K562 (cell line): ENCODE results near the gene SORCS2. TPM values are rescaled to one million over a fixed set of nuclear protein-coding genes. Genes with fewer than 3 reads are reported as not detected.
A peak's percentile ranks its signal among the peaks of the same experiment; 100 is the strongest.

ENCODE experiments used
- ATAC-seq: fragments of 200-7000 bp; cut with Tn5 transposase; 3 replicates; pipeline ENCODE4 v1.9.1; 2020; ENCODE audit warnings: moderate library complexity
- BruUV-seq: library from RNA; stranded (reverse); fragments of 400-500 nt; replicated peaks from 2 replicates; lab custom pipeline; 2021; lab: Mats Ljungman, UMichigan
- CTCF ChIA-PET: fragments of 300-600 bp; formaldehyde crosslinking; extraction: SDS; loops from one replicate; lab custom pipeline; 2021; ENCODE audit warnings: low intra/inter-chr PET ratio; lab: Yijun Ruan, JAX
- POLR2A ChIA-PET: fragments of 300-600, 350-650 bp; sonication (Branson Sonifier 250); formaldehyde crosslinking; extraction: SDS; loops from one replicate; lab custom pipeline; 2021; ENCODE audit warnings: antibody characterized with exemption, inconsistent platforms; lab: Yijun Ruan, JAX
- DNase-seq, 4 experiments: peaks; one replicate each; pipeline versions ENCODE4 v3.0.0 to v3.0.0-alpha.2; 2011 to 2018; ENCODE audit warnings: low spot score in 3 of 4, mixed read lengths in 3 of 4; ENCODE audit errors: extremely low read depth in 1 of 4
- FAIRE-seq: peaks from 2 replicates; lab custom pipeline; 2011; peaks lifted over from hg19 to GRCh38; lab: Jason Lieb, UNC
- H2AFZ ChIP-seq: 2 replicates; pipeline ENCODE4 v1.6.0; 2011; ENCODE audit warnings: low read depth, low read length, control low read depth, inconsistent platforms
- H3K27ac ChIP-seq: fragments of 200-600 bp; 3 replicates; pipeline ENCODE4 v1.8.0; 2011; ENCODE audit warnings: low read depth, mild to moderate bottlenecking, control low read depth, inconsistent platforms, low read length, moderate library complexity, mixed read lengths; ENCODE audit errors: extremely low read depth
- H3K27me3 ChIP-seq, 2 experiments: fragments of 300-600 bp in 1 of 2; 2 replicates in 1 of 2; 3 replicates in 1 of 2; pipeline versions ENCODE4 v1.6.0 to v1.8.0; 2011; ENCODE audit warnings: inconsistent platforms in 2 of 2, low read length in 2 of 2, mild to moderate bottlenecking in 1 of 2, mixed read lengths in 1 of 2, moderate library complexity in 1 of 2; ENCODE audit not compliant: control insufficient read depth in 2 of 2, insufficient read depth in 2 of 2
- H3K36me3 ChIP-seq: fragments of 300-600 bp; 3 replicates; pipeline ENCODE4 v1.8.0; 2011; ENCODE audit warnings: mild to moderate bottlenecking, low read length, inconsistent platforms; ENCODE audit not compliant: control insufficient read depth, insufficient read depth
- H3K4me1 ChIP-seq, 2 experiments: fragments of 200-600 bp in 1 of 2; replicated peaks in 1 of 2; 2 replicates in 1 of 2; 3 replicates in 1 of 2; pipeline versions ENCODE4 v1.5.1 to v1.8.0; 2011; ENCODE audit warnings: inconsistent platforms in 2 of 2, low read length in 2 of 2, mild to moderate bottlenecking in 1 of 2, mixed read lengths in 1 of 2, moderate library complexity in 1 of 2; ENCODE audit not compliant: control insufficient read depth in 2 of 2, insufficient read depth in 2 of 2
- H3K4me2 ChIP-seq: 2 replicates; pipeline ENCODE4 v1.6.1; 2011; ENCODE audit warnings: low read length, control low read depth, inconsistent platforms, mixed read lengths; ENCODE audit not compliant: insufficient read depth
- H3K4me3 ChIP-seq: fragments of 200-600 bp; sonication (generic), shearing (Covaris generic); 2 replicates; pipeline ENCODE4 v1.5.1; 2016; ENCODE audit warnings: control low read depth, inconsistent platforms
- H3K79me2 ChIP-seq: fragments of 200-600 bp; 3 replicates; pipeline ENCODE4 v1.8.0; 2011; ENCODE audit warnings: low read length, inconsistent platforms; ENCODE audit not compliant: control insufficient read depth, insufficient read depth
- H3K9ac ChIP-seq, 2 experiments: 2 replicates each; pipeline versions ENCODE4 v1.6.0 to v1.6.1; 2011; ENCODE audit warnings: low read depth in 2 of 2, low read length in 2 of 2, control low read depth in 1 of 2, inconsistent platforms in 1 of 2, mild to moderate bottlenecking in 1 of 2, mixed read lengths in 1 of 2; ENCODE audit not compliant: insufficient read depth in 1 of 2
- H3K9me1 ChIP-seq: one replicate; pipeline ENCODE4 v1.6.0; 2011; ENCODE audit warnings: inconsistent platforms, mild to moderate bottlenecking, low read length, moderate library complexity; ENCODE audit not compliant: control insufficient read depth, insufficient read depth
- H3K9me3 ChIP-seq: replicated peaks from 2 replicates; pipeline ENCODE4 v1.5.1; 2011; ENCODE audit warnings: low read depth, low read length, inconsistent platforms; ENCODE audit not compliant: control insufficient read depth, insufficient read depth
- H4K20me1 ChIP-seq: replicated peaks from 2 replicates; pipeline ENCODE4 v1.6.1; 2011; ENCODE audit warnings: low read length, inconsistent platforms, mixed read lengths; ENCODE audit not compliant: control insufficient read depth, insufficient read depth
- DPF2 ChIP-seq: fragments of 450-650 bp; IDR thresholded peaks from 2 replicates; pipeline ENCODE4 v1.6.1; 2016
- RBM25 ChIP-seq: fragments of 200-400 bp; formaldehyde crosslinking; IDR thresholded peaks from 2 replicates; pipeline ENCODE4 v1.6.1; 2018; ENCODE audit warnings: low read length, low read depth, moderate library complexity; ENCODE audit not compliant: severe bottlenecking
- ZNF12 ChIP-seq: sonication (generic); formaldehyde crosslinking; IDR thresholded peaks from 2 replicates; pipeline ENCODE4 v1.4.0; 2020; ENCODE audit warnings: mild to moderate bottlenecking, missing genetic modification reagents
- ZNF76 ChIP-seq: fragments of 250-450 bp; sonication (Bioruptor Pico); IDR thresholded peaks from 2 replicates; pipeline ENCODE4 v1.4.0; 2020; ENCODE audit warnings: mild to moderate bottlenecking, moderate library complexity, borderline replicate concordance
- WGBS: fragments of 100-300 bp; shearing (Covaris generic); methylation state at CpG from one replicate; pipeline ENCODE4 v1.1.6; 2016; ENCODE audit warnings: low coverage, mixed read lengths; ENCODE audit not compliant: insufficient coverage; ENCODE audit errors: missing lambda C conversion rate; 5-methylcytosine and 5-hydroxymethylcytosine counted together
- in situ Hi-C: fragments of 300-500 bp; cut with MboI; formaldehyde crosslinking; loops from 4 replicates; pipeline ENCODE4 v1.15.0; 2018; ENCODE audit warnings: inconsistent platforms, mixed read lengths
- intact Hi-C: fragments of 100-400 bp; cut with micrococcal nuclease; formaldehyde crosslinking; loops from 2 replicates; pipeline ENCODE4 v1.14.2; 2022
- polyA plus RNA-seq, 8 experiments: library from polyadenylated mRNA; depleted of rRNA in 4 of 8; stranded (reverse) in 5 of 8; unstranded in 3 of 8; fragments of >200 nt; fragmentation: Nextera tagmentation in 2 of 8; fragmentation: Illumina TruSeq in 1 of 8; extraction: Ambion mirVana in 2 of 8; extraction: Trizol in 1 of 8; gene quantifications; 2 replicates each; pipeline versions ENCODE4 v1.2.1 to v1.2.3, GENCODE V29; 2011 to 2014; ENCODE audit warnings: inconsistent platforms in 1 of 8, missing spikeins in 1 of 8
- total RNA-seq, 7 experiments: library from RNA; depleted of rRNA in 6 of 7; stranded (reverse); fragments of >200 nt in 6 of 7; fragmentation: Illumina TruSeq in 2 of 7; extraction: Trizol in 2 of 7; gene quantifications; 2 replicates each; pipeline versions ENCODE4 v1.2.1 to v1.2.3, GENCODE V29; 2011 to 2021; ENCODE audit warnings: low replicate concordance in 1 of 7
- TF ChIP-seq, protein P1 (sequence below): sonication (generic); formaldehyde crosslinking; IDR thresholded peaks from 2 replicates; pipeline ENCODE4 v1.8.0; 2022; ENCODE audit warnings: missing genetic modification reagents, mild to moderate bottlenecking, borderline replicate concordance
- TF ChIP-seq, protein P2 (sequence below), 3 experiments: fragments of 200-800 bp in 1 of 3; fragments of 250-450 bp in 1 of 3; fragments of 450-650 bp in 1 of 3; sonication (Bioruptor Pico) in 1 of 3; sonication (Bioruptor generic) in 1 of 3; formaldehyde crosslinking in 1 of 3; IDR thresholded peaks; 2 replicates each; pipeline versions ENCODE4 v1.6.1 to v1.8.0; 2016 to 2022; ENCODE audit warnings: mild to moderate bottlenecking in 2 of 3, missing genetic modification characterization in 2 of 3, missing compliant biosample characterization in 1 of 3, moderate library complexity in 1 of 3
- TF ChIP-seq, protein P3 (sequence below): fragments of 450-650 bp; formaldehyde crosslinking; IDR thresholded peaks from 2 replicates; pipeline ENCODE4 v1.4.0; 2022; ENCODE audit warnings: missing genetic modification characterization

SORCS2 gene
- total and polyA plus RNA-seq, 9 of the 15 experiments (the other 6 are each of a cell fraction or from before 2014, with no cell fraction given): not detected

DNA sequence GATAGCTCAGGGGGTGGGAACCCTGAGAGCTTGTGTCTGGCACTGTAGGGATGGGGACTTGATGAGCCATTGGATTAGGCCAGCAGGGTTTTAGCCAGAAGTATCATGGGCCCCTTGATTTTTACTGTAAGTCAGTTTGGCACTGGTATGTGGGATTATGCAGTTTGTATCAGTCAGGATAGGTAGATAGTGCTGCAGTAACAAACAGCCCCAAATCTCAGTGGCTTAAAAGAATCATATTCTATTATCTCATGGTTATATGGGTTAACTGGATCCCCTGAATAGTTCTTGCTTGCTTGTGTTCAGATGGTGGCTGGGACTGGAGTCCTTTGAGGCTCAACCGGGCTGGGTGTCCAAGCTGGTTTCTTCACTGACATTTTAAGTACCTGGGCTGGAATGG is 56.5 kb downstream of the SORCS2 start:
- Histone ChIP-seq H3K27me3 (peaks cover 7 to 62% of the 10 kb centered on the region in 2 experiments; a peak in 3 of 5 replicates), H3K9me1 (no peaks in the 10 kb centered on the region), H3K79me2 (no peaks in the 10 kb centered on the region), H3K4me3 (no peak overlapping the region), H2AFZ (no peak overlapping the region), H3K27ac (no peak overlapping the region), H3K4me2 (no peak overlapping the region), H4K20me1 (peaks cover 4% of the 10 kb centered on the region; the same call in 1 of the 2 replicates), H3K4me1 (peaks cover 0 to 3% of the 10 kb centered on the region in 2 experiments; a peak in 2 of 5 replicates), H3K36me3 (no peaks in the 10 kb centered on the region), H3K9ac (no peak overlapping the region), H3K9me3 (no peaks in the 10 kb centered on the region)
- in situ Hi-C loops (no loop called here), intact Hi-C loops (no loop called here)
- CTCF ChIA-PET: no interaction called here
- no peak for TF ChIP-seq ZNF76
- TF ChIP-seq RBM25: peak; percentile 48
- TF ChIP-seq, protein P1, sequence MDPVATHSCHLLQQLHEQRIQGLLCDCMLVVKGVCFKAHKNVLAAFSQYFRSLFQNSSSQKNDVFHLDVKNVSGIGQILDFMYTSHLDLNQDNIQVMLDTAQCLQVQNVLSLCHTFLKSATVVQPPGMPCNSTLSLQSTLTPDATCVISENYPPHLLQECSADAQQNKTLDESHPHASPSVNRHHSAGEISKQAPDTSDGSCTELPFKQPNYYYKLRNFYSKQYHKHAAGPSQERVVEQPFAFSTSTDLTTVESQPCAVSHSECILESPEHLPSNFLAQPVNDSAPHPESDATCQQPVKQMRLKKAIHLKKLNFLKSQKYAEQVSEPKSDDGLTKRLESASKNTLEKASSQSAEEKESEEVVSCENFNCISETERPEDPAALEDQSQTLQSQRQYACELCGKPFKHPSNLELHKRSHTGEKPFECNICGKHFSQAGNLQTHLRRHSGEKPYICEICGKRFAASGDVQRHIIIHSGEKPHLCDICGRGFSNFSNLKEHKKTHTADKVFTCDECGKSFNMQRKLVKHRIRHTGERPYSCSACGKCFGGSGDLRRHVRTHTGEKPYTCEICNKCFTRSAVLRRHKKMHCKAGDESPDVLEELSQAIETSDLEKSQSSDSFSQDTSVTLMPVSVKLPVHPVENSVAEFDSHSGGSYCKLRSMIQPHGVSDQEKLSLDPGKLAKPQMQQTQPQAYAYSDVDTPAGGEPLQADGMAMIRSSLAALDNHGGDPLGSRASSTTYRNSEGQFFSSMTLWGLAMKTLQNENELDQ (CRISPR knock-in tag): no peak
- peak; percentile 90 for TF ChIP-seq ZNF12
- TF ChIP-seq, protein P2, sequence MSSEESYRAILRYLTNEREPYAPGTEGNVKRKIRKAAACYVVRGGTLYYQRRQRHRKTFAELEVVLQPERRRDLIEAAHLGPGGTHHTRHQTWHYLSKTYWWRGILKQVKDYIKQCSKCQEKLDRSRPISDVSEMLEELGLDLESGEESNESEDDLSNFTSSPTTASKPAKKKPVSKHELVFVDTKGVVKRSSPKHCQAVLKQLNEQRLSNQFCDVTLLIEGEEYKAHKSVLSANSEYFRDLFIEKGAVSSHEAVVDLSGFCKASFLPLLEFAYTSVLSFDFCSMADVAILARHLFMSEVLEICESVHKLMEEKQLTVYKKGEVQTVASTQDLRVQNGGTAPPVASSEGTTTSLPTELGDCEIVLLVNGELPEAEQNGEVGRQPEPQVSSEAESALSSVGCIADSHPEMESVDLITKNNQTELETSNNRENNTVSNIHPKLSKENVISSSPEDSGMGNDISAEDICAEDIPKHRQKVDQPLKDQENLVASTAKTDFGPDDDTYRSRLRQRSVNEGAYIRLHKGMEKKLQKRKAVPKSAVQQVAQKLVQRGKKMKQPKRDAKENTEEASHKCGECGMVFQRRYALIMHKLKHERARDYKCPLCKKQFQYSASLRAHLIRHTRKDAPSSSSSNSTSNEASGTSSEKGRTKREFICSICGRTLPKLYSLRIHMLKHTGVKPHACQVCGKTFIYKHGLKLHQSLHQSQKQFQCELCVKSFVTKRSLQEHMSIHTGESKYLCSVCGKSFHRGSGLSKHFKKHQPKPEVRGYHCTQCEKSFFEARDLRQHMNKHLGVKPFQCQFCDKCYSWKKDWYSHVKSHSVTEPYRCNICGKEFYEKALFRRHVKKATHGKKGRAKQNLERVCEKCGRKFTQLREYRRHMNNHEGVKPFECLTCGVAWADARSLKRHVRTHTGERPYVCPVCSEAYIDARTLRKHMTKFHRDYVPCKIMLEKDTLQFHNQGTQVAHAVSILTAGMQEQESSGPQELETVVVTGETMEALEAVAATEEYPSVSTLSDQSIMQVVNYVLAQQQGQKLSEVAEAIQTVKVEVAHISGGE (CRISPR knock-in tag; IDR thresholded peaks at IDR 0.05): no peak
- TF ChIP-seq DPF2: no peak
- TF ChIP-seq, protein P3, sequence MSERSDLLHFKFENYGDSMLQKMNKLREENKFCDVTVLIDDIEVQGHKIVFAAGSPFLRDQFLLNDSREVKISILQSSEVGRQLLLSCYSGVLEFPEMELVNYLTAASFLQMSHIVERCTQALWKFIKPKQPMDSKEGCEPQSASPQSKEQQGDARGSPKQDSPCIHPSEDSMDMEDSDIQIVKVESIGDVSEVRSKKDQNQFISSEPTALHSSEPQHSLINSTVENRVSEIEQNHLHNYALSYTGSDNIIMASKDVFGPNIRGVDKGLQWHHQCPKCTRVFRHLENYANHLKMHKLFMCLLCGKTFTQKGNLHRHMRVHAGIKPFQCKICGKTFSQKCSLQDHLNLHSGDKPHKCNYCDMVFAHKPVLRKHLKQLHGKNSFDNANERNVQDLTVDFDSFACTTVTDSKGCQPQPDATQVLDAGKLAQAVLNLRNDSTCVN: no peak
- BruUV-seq: no TSS peak
- no peak for ATAC-seq
- DNase-seq: no peak
- POLR2A ChIA-PET: interaction anchor here (1.2 kb wide), 1 partner anchor 11 kb away, joined by 3 read pairs; no protein-coding TSS in a partner anchor
- WGBS: 0% methylated on average over 1 of the region's 1 CpG
- FAIRE-seq: no peak
